Activated naive CD4-positive, alpha-beta T cell (primary cell): ENCODE measurements around the gene PCCA.
"Not testable (repeated sequence)": the region's sequence is repeated elsewhere in the genome, so short reads cannot be mapped to it uniquely, and the experiment has no call there.

ENCODE experiments used
- DNase-seq, 4 experiments: peaks; one replicate each; lab custom pipeline; 2025; lab: John Stamatoyannopoulos, UW

PCCA gene

DNA sequence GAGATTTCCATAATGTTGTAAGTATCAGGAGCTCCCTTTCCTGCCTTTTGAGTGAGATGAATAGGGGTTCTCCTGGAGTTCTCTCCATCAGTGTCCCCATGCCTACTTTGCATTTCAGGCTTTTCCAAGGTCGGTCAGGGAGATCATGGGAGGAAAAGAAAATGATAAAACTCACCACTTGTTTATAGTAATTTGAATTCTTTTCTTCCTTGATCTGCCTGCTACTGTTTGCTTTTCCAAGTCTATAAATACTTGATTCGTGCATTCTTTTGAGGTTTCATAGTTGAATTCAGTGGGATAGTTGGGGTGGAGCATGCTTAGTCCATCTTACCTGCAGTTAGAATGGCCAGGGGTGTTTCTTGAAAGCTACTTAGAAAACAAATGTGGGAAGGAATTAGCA is 51.5 kb downstream of the PCCA start:
- no peak for DNase-seq

DNA sequence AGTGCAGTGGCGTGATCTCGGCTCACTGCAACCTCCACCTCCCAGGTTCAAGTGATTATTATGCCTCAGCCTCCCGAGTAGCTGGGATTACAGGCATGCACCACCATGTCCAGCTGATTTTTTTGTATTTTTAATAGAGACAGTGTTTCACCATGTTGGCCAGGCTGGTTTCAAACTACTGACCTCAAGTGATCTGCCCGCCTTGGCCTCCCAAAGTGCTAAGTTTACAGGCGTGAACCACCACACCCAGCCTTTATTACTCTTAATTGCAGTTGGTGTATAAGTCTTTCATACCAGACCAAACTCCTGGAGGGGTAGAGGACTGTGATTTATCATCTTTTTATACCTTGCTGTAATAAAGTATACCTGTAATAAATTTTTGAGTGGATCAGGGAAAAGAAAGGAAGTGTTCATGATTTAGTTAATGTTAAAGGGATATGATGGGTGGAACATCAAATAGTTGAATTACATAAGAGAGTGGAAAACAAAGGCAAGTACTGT is 52.6 kb downstream of the PCCA start:
- not testable (repeated sequence) for DNase-seq

DNA sequence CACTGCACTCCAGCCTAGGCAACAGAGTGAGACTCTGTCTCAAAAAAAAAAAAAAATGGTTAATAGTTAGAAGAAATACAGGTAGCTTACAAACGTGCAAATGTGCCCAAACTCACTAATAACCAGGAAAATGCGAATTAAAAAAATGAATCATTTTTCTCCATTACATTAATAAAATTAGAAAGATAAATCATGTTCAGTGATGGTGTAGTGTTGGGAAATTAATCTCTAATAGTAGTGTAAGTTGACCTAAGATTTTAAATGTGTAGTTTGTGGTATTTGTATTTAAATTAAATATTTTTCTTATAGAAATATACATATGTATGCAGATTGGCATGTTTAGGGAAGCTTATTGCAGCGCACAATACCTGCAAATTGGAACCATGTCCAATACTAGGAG is 57.6 kb downstream of the PCCA start:
- no peak for DNase-seq

DNA sequence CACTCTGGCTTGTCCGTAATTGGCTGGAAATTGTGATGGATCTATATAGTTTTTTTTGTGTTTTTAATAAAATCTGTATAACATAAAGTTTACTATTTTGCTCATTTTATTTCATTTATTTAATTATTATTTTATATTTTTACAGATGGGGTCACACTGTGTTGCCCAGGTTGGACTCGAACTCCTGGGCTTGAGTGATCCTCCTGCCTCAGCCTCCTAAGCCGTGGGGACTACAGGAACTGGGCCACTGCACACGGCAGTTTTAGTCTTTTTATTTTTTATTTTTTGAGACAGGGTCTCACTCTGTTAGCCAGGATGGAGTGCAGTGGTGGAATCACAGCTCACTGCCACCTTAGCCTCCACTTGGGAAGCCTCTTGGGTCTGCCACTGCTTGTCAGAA is 58.9 kb downstream of the PCCA start:
- DNase-seq: no peak

DNA sequence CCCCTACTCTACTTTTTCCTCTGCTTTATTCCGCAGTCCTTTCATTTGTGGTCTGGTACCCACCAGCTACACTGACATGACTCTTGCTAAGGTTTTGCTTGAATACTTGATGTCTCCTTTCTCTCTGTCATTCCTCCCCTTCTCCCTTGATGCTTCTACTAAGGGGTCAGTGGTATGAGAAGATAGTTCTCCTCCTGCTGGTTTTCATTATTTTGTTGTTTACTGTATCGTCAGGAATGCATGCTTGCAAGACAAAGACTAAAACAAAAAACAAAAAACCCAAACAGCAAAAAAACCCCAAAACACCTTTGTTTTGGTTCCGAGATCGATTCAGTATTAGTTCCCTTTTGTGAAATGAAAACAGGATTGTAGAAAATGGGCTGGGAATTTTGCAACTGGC is 59.5 kb downstream of the PCCA start:
- DNase-seq: no peak

DNA sequence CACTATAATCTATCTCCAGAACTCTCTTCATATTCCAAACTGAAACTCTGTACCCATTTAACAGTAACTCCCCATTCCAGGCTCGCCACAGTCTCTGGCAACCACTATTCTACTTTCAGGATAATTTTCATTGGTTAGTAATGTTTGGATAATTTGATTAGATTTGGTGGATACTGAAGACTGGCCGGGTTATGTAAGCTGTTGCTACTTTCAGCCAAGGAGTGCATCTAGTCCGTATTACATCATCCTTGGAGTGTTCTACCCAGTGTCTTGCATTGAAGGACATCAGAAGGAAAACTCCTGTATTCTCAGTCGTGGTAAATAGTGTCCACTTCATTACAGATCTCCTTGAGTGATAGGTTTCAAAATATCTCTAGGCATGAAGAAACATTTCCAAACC is 60.5 kb downstream of the PCCA start:
- DNase-seq: no peak

DNA sequence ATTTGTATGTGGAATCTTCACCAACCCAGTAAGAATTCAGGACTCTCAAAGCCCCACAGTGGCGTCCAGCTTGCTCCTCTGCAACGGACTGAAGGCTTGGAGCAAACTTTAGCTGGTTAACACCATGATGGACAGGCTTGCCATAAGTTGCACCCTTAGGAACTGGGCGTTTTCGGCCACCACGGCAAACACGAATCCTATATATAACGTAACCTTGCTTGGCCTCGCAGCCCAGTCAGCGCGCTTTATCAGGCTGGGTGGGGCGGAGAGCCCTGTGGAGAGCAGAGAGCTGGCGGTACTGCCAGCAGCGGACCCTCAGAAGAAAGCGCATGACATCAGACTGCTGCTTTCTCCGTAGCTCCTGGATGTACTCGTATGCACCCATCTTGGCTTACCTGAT is 61.8 kb downstream of the PCCA start:
- DNase-seq: not testable (repeated sequence)

DNA sequence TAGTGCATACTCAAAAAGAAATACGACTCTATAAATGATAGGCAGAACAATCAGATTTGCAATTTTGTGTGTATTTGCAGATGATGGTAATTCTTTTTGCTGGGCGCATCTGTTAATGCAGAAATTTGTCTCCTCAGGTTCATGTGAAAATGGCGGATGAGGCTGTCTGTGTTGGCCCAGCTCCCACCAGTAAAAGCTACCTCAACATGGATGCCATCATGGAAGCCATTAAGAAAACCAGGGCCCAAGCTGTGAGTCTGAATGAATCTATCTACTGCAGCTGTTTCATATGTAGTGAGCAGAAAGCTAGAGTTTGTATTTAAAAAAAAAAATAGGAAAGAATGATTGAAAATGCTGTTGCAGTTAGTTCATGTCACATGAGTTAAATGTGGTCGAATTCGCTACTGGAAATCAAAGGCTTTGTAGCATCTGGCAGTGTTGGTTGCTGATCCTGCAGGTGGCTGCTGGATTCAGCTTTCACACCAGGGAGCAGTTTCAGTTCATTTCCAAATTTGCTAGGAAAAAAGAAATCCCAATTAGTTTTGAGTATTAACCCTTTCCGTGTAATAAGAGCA is 66.0 kb downstream of the PCCA start:
- no peak for DNase-seq

DNA sequence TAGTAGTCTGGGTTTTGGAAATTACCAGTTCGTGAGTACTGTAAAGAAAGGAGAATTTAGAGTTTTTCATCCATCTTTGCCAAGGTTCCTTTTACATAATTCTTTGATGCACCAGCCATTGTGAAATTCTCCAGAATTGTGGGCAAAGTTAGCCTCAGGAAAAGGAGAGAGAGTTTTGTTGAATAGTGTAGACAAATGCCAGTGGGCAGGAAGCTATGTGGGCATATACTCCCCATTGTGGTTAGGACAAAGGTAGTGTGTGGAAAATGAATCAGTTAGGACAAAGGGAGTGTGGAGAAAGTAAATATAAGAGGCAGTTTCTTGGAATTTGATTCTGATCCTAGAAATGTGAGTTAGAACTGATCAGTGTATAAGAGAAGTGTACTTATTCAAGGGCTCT is 67.9 kb downstream of the PCCA start:
- DNase-seq: no peak

DNA sequence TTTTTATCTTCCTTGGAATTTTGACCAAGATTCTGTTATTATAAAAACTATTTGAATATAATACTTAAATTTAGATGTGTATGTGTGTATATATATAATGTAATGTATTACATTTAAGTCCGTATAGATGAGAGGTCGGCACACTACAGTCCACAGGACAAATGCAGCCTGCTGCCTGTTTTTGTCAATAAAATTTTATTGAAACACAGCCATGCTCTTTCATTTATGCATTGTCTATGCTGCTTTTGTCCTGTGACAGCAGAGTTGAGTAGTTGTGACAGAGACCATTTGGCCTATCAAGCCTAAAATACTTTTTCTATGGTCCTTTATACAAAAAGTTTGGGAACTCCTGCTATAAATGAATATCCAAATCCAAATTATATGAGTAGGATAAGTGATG is 69.7 kb downstream of the PCCA start:
- no peak for DNase-seq

DNA sequence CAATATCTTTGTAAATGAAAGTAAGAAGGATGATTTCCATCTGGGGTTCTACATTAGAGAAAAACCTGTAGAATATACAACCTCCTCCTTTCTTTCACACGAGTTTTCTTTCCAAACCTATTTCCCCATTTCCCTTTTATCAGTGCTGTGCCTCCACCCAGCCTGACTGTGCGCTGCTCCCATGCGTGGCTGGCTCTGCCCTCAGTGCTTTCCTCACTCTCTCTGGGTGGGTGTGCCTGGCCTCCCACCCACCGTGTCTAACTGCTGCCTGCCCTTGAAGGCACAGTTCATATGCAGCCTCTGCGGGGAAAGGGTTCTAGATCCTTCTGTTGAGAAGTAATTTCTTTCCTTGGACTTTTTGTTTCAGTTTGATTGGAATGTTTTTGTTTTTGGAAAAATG is 70.7 kb downstream of the PCCA start:
- no peak for DNase-seq

DNA sequence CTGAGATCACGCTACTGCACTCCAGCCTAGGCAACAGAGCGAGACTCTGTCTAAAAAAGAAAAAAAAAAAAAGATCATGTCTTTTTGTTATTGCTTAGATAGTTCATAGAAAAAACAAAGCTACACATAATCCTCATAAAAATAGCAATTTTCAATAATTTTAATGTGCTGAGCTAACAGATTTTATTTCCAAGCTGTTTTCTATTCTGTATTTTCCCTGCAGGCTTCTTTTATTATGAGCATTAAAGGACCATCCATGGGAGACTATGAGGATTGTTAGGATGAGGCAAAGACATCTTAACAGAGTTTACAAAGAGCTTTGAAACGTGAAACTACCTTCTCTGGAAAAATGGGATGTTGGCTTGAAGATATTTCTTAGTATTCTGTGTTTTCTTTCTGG is 71.6 kb downstream of the PCCA start:
- DNase-seq: no peak

DNA sequence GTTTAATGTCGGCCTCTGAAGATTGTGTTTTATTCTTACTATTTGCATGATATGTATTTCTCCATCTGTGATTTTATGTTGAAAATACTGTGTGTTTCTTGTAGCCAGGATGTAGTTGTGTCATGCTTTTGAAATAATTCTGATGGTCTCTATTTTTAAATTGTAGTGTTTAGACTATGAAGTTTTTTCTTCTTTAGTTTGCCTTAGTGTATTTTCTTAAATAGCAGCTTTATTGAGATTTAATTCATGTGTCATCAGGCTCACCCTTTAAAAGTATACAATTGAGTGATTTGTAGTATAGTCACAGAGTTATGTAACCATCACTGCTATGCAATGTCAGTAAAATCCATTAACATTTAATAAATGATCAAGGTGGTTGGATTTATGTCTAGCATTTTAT is 74.5 kb downstream of the PCCA start:
- DNase-seq: no peak

DNA sequence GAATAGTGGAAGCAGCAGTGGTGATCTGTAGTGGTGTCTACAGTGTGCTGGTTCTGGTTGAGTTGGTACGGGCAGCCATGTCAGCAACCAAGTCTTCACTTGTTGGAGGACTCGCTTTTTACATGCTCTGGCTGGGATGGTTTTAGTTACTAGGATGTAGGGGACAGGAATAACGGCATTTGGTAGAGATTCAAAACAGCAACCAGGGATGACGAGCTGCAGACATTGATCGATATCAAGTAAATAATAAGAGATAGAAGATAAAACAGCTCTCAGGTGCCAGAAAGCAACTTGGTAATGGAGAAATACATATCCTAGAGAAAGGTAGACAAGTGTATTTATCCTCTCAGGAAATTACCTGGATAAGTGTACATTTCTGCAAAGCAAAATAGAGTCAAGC is 84.3 kb downstream of the PCCA start:
- no peak for DNase-seq

DNA sequence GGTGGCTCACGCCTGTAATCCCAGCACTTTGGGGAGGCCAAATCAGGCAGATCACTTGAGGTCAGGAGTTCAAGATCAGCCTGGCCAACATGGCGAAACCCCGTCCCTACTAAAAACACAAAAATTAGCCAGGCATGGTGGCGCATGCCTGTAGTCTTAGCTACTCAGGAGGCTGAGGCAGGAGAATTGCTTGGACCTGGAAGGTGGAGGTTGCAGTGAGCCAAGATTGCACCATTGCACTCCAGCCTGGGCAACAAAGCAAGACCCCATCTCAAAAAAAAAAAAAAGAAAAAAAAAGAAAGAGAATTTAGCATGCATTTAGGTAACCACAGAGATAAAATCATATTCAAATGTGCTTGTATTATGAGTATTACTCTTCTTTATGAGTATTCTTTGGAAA is 85.6 kb downstream of the PCCA start:
- not testable (repeated sequence) for DNase-seq

DNA sequence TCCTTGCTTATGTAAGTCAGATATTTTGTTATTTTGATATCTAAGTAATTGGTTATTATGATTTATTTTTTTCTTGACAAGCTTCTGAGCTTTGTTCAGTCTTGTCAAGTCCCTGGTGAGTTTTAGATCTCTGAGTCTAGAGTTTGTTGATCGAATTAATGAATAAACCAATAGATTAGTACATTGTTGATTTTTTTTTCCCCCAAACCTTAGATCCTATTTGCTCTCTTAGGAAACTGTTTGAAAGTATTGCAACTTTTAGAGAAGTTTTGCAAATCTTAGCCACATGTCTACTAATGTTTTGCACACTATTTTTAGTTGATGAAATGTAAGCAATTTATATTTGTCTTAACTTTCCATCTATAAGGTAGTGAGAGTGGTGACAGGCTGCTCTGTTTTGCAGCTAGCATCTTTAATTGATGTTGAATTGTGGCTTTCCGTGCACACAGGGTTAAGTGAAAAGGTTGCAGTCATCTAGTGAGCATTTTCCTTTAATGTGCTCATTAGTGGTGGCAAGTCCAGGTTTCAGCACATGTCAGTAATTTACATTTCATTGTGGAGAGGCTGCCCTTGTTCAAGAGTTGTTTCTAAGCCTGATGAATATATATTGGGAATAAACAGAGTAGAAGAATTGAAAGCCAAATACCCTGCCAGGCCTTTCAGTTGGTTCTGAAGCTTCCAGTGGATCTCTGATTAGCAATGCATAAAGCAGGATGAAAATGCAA is 86.3 kb downstream of the PCCA start:
- DNase-seq: no peak

DNA sequence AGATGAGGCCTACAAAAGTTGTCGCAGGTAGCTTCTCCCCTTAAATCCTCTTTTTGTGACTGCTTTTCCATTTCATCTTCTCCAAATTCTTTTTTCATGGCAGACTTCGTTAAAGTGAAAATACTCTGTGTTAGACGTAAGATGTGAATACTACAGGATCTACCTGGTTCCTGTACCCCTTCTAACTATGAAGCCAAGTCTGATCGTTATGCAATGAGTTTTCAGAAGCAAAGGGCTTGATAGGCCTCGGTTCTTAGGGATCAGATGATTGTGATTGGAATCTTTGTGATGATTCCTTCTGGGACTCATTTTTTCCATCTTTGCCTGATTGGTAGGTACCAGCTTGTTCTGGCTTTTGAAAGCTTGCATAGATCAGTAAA is 86.9 kb downstream of the PCCA start:
- no peak for DNase-seq

DNA sequence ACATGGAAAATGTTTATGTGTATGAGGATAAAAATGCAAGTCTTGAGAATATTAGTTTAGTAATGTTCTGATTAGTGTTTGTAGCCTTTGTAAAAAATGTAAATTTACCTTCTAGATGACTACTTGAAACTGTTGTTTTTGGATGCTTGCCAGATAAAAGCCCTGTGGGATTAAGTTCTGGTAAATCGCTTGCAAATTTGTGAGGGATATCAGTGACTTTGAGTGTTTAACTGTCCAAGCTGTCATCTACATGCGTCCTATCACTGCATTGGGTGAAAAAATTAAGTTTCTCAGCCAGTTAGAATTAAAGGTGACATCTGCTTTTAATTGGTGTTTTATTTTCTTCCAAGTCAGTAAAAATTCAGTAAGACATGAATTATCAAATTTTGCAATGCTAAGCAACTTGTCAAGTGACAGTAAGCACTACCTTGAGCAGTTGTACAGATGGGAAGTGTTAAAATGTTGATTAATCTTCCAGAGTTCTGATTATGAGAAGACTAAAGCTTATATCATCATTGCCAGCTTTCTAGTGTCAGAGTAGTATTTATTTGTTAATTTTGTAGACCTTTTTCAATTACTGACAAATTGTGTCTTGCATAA is 88.0 kb downstream of the PCCA start:
- no peak for DNase-seq

DNA sequence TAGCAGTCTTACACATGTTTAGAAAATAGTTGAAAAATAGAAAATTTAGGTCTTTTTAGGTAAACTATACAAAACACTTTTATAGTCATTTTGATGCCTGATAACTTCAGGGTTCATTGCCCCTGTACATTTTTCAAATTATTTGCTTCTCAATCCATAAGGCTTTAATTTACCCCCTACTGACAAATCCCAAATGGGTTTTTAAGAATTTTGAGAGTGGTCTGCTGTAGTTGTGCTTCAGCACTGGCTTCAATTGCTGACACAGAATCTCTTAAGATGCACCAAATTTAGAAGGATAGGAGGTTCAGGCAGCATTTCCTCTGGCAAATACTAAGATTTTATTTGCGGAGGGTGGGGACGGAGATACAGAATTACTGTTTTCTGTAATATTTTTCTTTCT is 89.4 kb downstream of the PCCA start:
- DNase-seq: no peak

DNA sequence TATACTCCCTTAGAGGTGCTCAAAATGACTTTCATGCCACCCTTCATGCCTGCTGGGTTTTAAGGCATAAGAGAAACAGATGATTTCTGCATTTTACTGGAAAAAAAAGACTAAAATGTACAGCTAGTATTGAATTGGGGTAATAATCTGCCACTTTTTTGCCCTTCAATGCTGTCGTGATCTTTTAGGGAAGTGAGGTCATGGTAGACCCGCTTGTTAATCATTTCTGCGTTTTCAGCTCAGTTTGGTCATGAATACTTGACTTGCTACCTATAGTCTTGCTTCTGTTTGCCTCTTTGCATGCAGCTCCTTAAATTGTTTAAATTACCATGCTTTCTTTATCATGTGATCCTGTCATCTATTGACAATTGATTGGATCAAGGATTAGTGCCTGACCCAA is 90.4 kb downstream of the PCCA start:
- DNase-seq: no peak

DNA sequence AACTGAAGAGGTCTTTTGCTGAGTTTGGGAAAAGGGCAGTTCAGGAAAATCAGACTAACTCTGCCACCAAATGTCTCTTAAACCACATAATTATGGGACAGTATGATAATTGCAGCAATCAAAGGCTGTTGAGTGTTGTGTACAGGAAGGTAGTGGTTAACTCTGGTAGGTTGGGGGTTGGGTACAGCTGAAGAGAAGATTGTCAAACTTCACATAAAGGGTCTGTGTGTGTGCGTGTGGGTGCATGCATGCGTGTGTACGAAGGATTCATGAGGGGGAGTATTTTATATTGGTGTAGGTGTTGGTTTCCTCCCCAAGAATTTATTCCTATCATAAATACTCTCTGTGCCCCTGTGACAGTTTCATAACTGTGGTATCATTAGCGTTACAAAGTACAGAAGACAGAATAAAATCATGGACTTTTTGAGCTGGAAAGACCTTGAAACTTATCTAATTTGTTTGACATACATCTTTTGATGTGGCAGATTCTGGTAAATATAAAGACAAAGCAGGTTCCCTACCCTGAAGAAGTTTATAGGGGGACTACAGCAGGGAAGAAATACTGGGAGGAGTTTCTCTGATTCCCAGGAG is 94.1 kb downstream of the PCCA start:
- DNase-seq: no peak

DNA sequence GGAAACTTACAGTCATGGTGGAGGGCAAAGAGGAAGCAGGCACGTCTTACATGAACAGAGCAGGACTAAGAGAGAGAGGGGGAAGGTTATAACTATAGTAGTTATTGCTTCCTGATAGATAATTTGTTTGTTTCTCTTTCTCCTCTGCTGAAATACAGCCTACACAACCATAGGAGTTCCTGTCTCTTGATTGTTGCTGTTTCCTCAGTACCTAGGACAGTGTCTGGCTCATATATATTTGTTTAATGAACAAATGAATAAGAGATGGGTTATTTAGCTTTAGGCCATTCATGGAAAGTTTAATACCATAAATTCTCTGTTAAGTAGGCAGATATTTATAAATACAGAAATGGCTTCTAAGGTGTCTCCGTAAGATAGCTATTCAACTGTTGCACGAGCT is 95.2 kb downstream of the PCCA start:
- no peak for DNase-seq

DNA sequence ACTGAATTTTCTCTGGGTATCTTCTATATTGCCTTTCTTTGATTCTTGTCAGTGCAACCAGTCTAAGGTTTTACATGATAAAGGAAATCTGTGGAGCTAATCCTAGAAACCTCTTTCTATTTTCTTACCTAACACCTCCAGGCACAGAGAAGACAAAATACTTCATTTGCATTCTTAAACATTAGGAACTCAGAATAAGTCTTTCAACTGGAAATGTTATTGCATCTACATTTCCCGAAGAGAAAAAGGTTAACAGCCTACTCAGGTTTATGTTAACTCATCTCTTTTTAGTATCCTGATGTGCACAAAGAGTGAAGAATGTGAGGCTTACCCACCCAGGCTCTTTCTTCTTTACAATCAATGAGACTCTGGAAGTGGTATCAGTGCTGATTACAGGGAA is 106.7 kb downstream of the PCCA start:
- no peak for DNase-seq
